Measurements from ENCODE around the gene PIK3R3. TPM values are rescaled to one million over a fixed set of nuclear protein-coding genes. Genes with fewer than 3 reads are reported as not detected.

Gene PIK3R3
- total RNA-seq, 4 donors from 2014 or later = 21.9 to 123 (median 39.2) TPM

- no peak for ATAC-seq (ENCODE audit: low FRiP score)
- TF ChIP-seq CTCF (IDR thresholded peaks at IDR 0.05) = no peak
- no peak for DNase-seq (ENCODE audit: low spot score)
These were observed 105.9 kb downstream of the PIK3R3 start for GRCh38 chr1:46026531-46026930.

GRCh38 chr1:46021046-46021996 is 111.1 kb downstream of the PIK3R3 start:
- DNase-seq (ENCODE audit: low spot score) (no peak), ATAC-seq (ENCODE audit: low FRiP score) (no peak)
- no peak for TF ChIP-seq CTCF (IDR thresholded peaks at IDR 0.05)

- DNase-seq (ENCODE audit: low spot score) = no peak
- no peak for TF ChIP-seq CTCF (IDR thresholded peaks at IDR 0.05)
- no peak for ATAC-seq (ENCODE audit: low FRiP score)
These were observed 112.4 kb downstream of the PIK3R3 start for GRCh38 chr1:46020010-46020409.

GRCh38 chr1:46019348-46019747 is 113.1 kb downstream of the PIK3R3 start:
- DNase-seq (ENCODE audit: low spot score) (no peak), ATAC-seq (ENCODE audit: low FRiP score) (no peak)
- TF ChIP-seq CTCF (IDR thresholded peaks at IDR 0.05) = no peak

- no peak for ATAC-seq (ENCODE audit: low FRiP score)
- no peak for DNase-seq (ENCODE audit: low spot score)
- no peak for TF ChIP-seq CTCF (IDR thresholded peaks at IDR 0.05)
These were observed 114.4 kb downstream of the PIK3R3 start for GRCh38 chr1:46017876-46018503.

DNA sequence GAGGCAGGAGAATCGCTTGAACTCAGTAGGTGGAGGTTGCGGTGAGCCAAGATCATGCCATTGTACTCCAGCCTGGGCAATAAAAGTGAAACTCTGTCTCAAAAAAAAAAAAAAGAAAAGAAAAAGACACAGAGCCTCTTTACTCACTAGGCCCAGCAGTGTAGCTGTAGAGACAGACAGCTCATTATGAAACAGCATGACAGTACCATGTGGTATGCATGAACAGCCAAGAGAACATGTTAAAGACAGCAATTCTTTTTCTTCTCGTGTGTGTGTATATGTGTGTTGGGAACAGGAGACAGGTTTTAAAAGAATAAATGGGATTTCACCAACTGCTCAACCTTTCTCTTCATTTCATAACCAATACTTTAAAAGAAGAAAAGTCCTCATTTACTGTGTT is 118.8 kb downstream of the PIK3R3 start:
- ATAC-seq (ENCODE audit: low FRiP score) (no peak), DNase-seq (ENCODE audit: low spot score) (no peak)
- no peak for TF ChIP-seq CTCF (IDR thresholded peaks at IDR 0.05)

Measured in omental fat pad (tissue), 4 donors.